GM10266 (cell line): Measurements from ENCODE around the gene TPCN2.

Source experiments
- DNase-seq: peaks from one replicate; pipeline ENCODE4 v3.0.0; 2012; ENCODE audit errors: extremely low spot score
- CTCF ChIP-seq: IDR thresholded peaks from 2 replicates; pipeline ENCODE4 v1.5.1; 2012; ENCODE audit warnings: mild to moderate bottlenecking, low read depth; ENCODE audit not compliant: control insufficient read depth, insufficient read depth; ENCODE audit errors: missing control alignments

TPCN2 gene

GRCh38 chr11:69062169-69062855, 13.6 kb downstream of the TPCN2 start:
- no peak for TF ChIP-seq CTCF
- no peak for DNase-seq

GRCh38 chr11:69062873-69063651, 14.3 kb downstream of the TPCN2 start:
- no peak for DNase-seq
- no peak for TF ChIP-seq CTCF

GRCh38 chr11:69063652-69064260, 15.0 kb downstream of the TPCN2 start:
- TF ChIP-seq CTCF: no peak
- DNase-seq: no peak

- no peak for TF ChIP-seq CTCF
- no peak for DNase-seq
Measured at GRCh38 chr11:69064394-69064957, 15.7 kb downstream of the TPCN2 start.

- no peak for TF ChIP-seq CTCF
Measured at GRCh38 chr11:69065147-69065710, 16.5 kb downstream of the TPCN2 start.

GRCh38 chr11:69066122-69067112, 17.7 kb downstream of the TPCN2 start:
- DNase-seq: no peak
- no peak for TF ChIP-seq CTCF

More at GRCh38 chr11:69065147-69065710, 16.5 kb downstream of the TPCN2 start:
- no peak for DNase-seq
